Measurements from ENCODE around the gene GTSE1. TPM values are rescaled to one million over a fixed set of nuclear protein-coding genes. Genes with fewer than 3 reads are reported as not detected.
A peak's percentile ranks its signal among the peaks of the same experiment; 100 is the strongest.

GTSE1 gene
- total RNA-seq, 1 experiment from 2014 or later, result 55.1 TPM

GRCh38 chr22:46335201-46336118, 38.8 kb downstream of the GTSE1 start, which contains the start of gene TRMU:
Gene TRMU (plus strand): TSS chr22:46335714. CDS start chr22:46335765, 51 bp downstream.
- Histone ChIP-seq H3K4me1 (peaks cover 23% of the 10 kb centered on the region), H3K4me3 (ENCODE audit: low read depth, low read length) (peak within 1 kb of the TSS; percentile 82), H3K36me3 (ENCODE audit: control insufficient read depth, insufficient read depth, low read length) (0 out of 2 replicates have a peak, but pooled peaks cover 3% of the 10 kb centered on the region), H3K27me3 (replicated peaks; ENCODE audit: control insufficient read depth, insufficient read depth, low read length) (no peaks in the 10 kb centered on the region), H3K9me3 (no peaks in the 10 kb centered on the region)
- H3K4me3 Mint-ChIP-seq (ENCODE audit: unreplicated experiment), result peak within 1 kb of the TSS; percentile 78
- no peak for TF ChIP-seq CTCF (IDR thresholded peaks at IDR 0.05; ENCODE audit: insufficient read depth in 1 of 2, low read depth in 1 of 2, low read length in 1 of 2, severe bottlenecking in 1 of 2, unreplicated experiment in 1 of 2)
- H3K36me3 Mint-ChIP-seq (ENCODE audit: insufficient read depth, unreplicated experiment), result peaks cover 85% of the 10 kb centered on the region
- H3K4me1 Mint-ChIP-seq (ENCODE audit: low read depth, unreplicated experiment), result peaks cover 32% of the 10 kb centered on the region
- H3K27me3 Mint-ChIP-seq (ENCODE audit: insufficient read depth, unreplicated experiment), result no peaks in the 10 kb centered on the region
- ChIA-PET POLR2A (interaction anchor here (0.9 kb wide), 1 partner anchor 15 kb away, joined by 3 read pairs; no protein-coding TSS in a partner anchor), CTCF (interaction anchor here (0.5 to 1.1 kb wide), 5 partner anchors 32 to 213 kb away, joined by 3 to 6 read pairs (median 3); partner anchors contain the start of gene CDPF1)
- intact Hi-C loops (cut with micrococcal nuclease; ENCODE audit: unreplicated experiment), result no loop called here
- DNase-seq, result peak; percentile 80 to 89
- TSS peak; percentile 84 for BruUV-seq (replicated peaks)
- peak within 1 kb of the TSS; percentile 97 for H3K27ac Mint-ChIP-seq (ENCODE audit: unreplicated experiment)
- no peaks in the 10 kb centered on the region for H3K9me3 Mint-ChIP-seq (ENCODE audit: unreplicated experiment)

GRCh38 chr22:46336119-46337078, 39.7 kb downstream of the GTSE1 start:
- peak overlapping the region; percentile 82 for H3K4me3 ChIP-seq (ENCODE audit: low read depth, low read length)
- Mint-ChIP-seq H3K36me3 (ENCODE audit: insufficient read depth, unreplicated experiment) (peaks cover 87% of the 10 kb centered on the region), H3K4me3 (ENCODE audit: unreplicated experiment) (peak overlapping the region; percentile 78), H3K27me3 (ENCODE audit: insufficient read depth, unreplicated experiment) (no peaks in the 10 kb centered on the region), H3K9me3 (ENCODE audit: unreplicated experiment) (no peaks in the 10 kb centered on the region), H3K4me1 (ENCODE audit: low read depth, unreplicated experiment) (peaks cover 32% of the 10 kb centered on the region), H3K27ac (ENCODE audit: unreplicated experiment) (peak overlapping the region; percentile 97)
- intact Hi-C loops (cut with micrococcal nuclease; ENCODE audit: unreplicated experiment), result no loop called here
- CTCF ChIA-PET, result interaction anchor here (0.5 to 1.1 kb wide), 4 partner anchors 32 to 205 kb away, joined by 3 to 6 read pairs (median 4); partner anchors contain the start of gene CDPF1
- no peaks in the 10 kb centered on the region for H3K27me3 ChIP-seq (replicated peaks; ENCODE audit: control insufficient read depth, insufficient read depth, low read length)
- H3K36me3 ChIP-seq (ENCODE audit: control insufficient read depth, insufficient read depth, low read length), result 0 out of 2 replicates have a peak, but pooled peaks cover 3% of the 10 kb centered on the region
- peaks cover 23% of the 10 kb centered on the region for H3K4me1 ChIP-seq
- TF ChIP-seq CTCF (IDR thresholded peaks at IDR 0.05; ENCODE audit: insufficient read depth in 1 of 2, low read depth in 1 of 2, low read length in 1 of 2, severe bottlenecking in 1 of 2, unreplicated experiment in 1 of 2), result no peak
- peak in 1 of 2 experiments; percentile 38 for DNase-seq
- BruUV-seq (replicated peaks), result TSS peak; percentile 15
- POLR2A ChIA-PET, result no interaction called here
- no peaks in the 10 kb centered on the region for H3K9me3 ChIP-seq

- DNase-seq, result no peak
- H3K4me3 ChIP-seq (ENCODE audit: low read depth, low read length), result no peak overlapping the region
- no peaks in the 10 kb centered on the region for H3K27me3 ChIP-seq (replicated peaks; ENCODE audit: control insufficient read depth, insufficient read depth, low read length)
- Mint-ChIP-seq H3K27ac (ENCODE audit: unreplicated experiment) (no peak overlapping the region), H3K36me3 (ENCODE audit: insufficient read depth, unreplicated experiment) (peaks cover 92% of the 10 kb centered on the region), H3K4me1 (ENCODE audit: low read depth, unreplicated experiment) (peaks cover 25% of the 10 kb centered on the region), H3K9me3 (ENCODE audit: unreplicated experiment) (no peaks in the 10 kb centered on the region), H3K4me3 (ENCODE audit: unreplicated experiment) (no peak overlapping the region), H3K27me3 (ENCODE audit: insufficient read depth, unreplicated experiment) (no peaks in the 10 kb centered on the region)
- no peaks in the 10 kb centered on the region for H3K9me3 ChIP-seq
- intact Hi-C loops (cut with micrococcal nuclease; ENCODE audit: unreplicated experiment), result no loop called here
- peaks cover 14% of the 10 kb centered on the region for H3K4me1 ChIP-seq
- H3K36me3 ChIP-seq (ENCODE audit: control insufficient read depth, insufficient read depth, low read length), result peaks cover 5% of the 10 kb centered on the region; the same call in 1 of the 2 replicates
- ChIA-PET POLR2A (no interaction called here), CTCF (no interaction called here)
- no TSS peak for BruUV-seq (replicated peaks)
- no peak for TF ChIP-seq CTCF (IDR thresholded peaks at IDR 0.05; ENCODE audit: insufficient read depth in 1 of 2, low read depth in 1 of 2, low read length in 1 of 2, severe bottlenecking in 1 of 2, unreplicated experiment in 1 of 2)
Observed at GRCh38 chr22:46337870-46338269, 41.2 kb downstream of the GTSE1 start.
